AG09309 (cell line): Measurements from ENCODE around the gene PSD4.

Experiments used
- DNase-seq: peaks from one replicate; pipeline ENCODE4 v3.0.0-alpha.2; 2010; ENCODE audit warnings: low read depth
- H3K4me3 ChIP-seq: 2 replicates; pipeline ENCODE4 v1.5.1; 2011; ENCODE audit warnings: mild to moderate bottlenecking, low read depth, low read length, moderate library complexity; ENCODE audit not compliant: control insufficient read depth
- TF ChIP-seq, protein P1 (sequence below): IDR thresholded peaks from 2 replicates; pipeline ENCODE4 v1.5.1; 2011; ENCODE audit warnings: mild to moderate bottlenecking, low read depth, low read length, inconsistent platforms; ENCODE audit not compliant: insufficient read depth, control insufficient read depth; ENCODE audit errors: missing control alignments

Gene PSD4

DNA sequence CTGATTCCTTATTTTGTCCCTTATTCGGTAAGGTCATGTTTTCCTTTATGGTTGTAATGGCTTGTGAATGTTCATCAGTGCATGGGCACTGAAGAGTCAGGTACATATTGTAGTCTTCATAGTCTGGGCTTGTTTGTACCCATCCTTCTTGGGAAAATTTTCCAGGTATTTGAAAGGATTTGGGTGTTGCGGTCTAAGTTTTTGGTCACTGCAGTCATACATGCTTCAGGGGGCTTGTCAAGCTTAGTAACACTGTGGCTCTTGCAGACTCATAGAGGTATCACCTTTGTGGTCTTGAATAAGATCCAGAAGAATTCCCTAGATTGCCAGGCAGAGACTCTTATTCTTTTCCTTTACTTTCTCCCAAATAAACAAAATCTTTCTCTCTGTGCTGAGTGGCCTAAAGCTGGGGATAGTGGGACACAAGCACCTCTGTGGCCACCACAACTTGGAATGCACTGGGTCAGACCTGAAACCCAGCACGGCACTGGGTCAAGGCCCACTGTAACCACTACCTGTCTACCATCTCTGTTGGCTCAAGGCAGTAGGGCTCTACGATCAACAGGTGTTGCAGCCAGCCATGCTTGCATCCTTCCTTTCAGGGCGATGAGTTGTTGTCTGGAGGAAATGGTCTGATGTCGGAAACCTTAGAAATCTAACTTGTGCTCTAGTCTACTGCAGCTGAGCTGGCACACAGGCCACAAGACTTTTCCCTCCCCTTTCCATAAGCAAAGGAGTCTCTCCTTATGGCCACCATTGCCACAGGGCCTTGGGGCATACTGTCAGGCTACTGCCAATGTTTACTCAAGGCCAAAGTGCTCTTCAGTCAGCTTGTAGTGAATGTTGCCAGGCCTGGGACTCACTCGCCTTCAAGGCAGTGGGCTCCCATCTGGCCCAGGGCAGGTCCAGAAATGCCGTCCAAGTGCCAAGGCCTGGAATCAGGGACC, 24.9 kb upstream of the PSD4 start:
- DNase-seq: no peak
- H3K4me3 ChIP-seq: no peak overlapping the region
- TF ChIP-seq, protein P1, sequence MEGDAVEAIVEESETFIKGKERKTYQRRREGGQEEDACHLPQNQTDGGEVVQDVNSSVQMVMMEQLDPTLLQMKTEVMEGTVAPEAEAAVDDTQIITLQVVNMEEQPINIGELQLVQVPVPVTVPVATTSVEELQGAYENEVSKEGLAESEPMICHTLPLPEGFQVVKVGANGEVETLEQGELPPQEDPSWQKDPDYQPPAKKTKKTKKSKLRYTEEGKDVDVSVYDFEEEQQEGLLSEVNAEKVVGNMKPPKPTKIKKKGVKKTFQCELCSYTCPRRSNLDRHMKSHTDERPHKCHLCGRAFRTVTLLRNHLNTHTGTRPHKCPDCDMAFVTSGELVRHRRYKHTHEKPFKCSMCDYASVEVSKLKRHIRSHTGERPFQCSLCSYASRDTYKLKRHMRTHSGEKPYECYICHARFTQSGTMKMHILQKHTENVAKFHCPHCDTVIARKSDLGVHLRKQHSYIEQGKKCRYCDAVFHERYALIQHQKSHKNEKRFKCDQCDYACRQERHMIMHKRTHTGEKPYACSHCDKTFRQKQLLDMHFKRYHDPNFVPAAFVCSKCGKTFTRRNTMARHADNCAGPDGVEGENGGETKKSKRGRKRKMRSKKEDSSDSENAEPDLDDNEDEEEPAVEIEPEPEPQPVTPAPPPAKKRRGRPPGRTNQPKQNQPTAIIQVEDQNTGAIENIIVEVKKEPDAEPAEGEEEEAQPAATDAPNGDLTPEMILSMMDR: no peak

DNA sequence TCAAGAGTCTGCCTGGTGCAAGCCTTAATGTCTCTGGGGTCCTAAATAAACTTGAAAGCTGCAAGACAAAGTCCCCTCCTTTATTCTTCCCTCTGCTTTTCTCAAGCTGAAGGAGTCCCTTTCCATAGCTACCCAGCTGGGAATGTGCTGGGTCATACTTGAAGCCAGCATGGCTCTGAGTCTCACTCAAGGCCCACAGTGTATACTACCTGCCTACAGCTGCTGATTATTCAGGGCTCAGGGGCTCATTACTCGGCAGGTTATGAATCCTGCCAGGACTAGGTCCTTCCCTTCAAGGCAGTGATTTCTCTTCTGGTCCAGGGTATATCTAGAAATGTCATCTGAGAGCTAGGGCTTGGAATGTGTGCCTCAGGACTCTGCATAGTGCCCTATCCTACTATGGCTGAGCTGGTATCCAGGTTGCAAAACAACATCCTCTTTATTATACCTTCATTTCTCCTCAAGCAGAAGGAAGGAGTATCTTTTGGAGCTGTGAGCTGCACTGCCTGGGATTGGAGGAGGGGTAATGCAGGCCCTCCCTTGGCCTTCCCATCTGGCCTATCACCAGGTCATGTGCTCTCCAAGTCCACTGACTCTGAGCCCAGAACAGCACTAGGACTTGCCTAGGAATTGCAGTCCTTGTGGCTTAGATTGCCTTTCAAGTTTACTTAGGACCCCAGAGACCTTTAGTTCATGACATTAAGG, 24.1 kb upstream of the PSD4 start:
- TF ChIP-seq, protein P1: no peak
- no peak for DNase-seq
- no peak overlapping the region for H3K4me3 ChIP-seq

DNA sequence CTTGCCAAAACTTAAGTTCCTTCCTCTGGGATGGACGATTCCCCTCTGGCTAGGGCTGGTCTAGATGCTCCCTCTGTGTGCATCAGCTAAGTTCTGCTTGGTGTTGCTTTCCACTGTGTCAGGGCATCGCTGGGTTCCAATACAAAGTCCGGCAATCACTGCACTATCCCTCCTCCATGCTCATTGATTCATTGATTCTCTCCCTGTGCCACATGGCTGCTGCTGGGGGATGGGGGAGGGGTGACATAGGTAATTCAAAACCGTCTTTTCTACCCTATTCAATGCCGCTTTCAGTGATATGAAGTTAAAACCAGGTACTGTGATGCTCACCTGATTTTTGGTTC, 23.5 kb upstream of the PSD4 start:
- TF ChIP-seq, protein P1: no peak
- no peak overlapping the region for H3K4me3 ChIP-seq
- no peak for DNase-seq

DNA sequence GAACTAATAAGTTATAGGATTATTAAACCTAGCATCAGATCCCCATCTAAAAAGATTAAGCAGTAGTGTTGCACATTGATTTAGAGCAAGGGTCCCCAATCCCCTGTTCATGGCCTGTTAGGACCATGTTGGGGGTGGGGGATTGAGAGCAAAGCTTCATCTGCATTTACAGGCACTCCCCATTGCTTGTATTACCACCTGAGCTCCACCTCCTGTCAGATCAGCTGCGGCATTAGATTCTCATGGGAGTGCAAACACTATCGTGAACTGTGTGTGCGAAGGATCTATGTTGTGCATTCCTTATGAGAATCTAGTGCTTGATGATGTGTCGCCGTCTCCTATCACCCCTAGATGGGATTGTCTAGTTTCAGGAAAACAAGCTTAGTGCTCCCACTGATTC, 18.4 kb upstream of the PSD4 start:
- H3K4me3 ChIP-seq: no peak overlapping the region
- TF ChIP-seq, protein P1: no peak
- no peak for DNase-seq

DNA sequence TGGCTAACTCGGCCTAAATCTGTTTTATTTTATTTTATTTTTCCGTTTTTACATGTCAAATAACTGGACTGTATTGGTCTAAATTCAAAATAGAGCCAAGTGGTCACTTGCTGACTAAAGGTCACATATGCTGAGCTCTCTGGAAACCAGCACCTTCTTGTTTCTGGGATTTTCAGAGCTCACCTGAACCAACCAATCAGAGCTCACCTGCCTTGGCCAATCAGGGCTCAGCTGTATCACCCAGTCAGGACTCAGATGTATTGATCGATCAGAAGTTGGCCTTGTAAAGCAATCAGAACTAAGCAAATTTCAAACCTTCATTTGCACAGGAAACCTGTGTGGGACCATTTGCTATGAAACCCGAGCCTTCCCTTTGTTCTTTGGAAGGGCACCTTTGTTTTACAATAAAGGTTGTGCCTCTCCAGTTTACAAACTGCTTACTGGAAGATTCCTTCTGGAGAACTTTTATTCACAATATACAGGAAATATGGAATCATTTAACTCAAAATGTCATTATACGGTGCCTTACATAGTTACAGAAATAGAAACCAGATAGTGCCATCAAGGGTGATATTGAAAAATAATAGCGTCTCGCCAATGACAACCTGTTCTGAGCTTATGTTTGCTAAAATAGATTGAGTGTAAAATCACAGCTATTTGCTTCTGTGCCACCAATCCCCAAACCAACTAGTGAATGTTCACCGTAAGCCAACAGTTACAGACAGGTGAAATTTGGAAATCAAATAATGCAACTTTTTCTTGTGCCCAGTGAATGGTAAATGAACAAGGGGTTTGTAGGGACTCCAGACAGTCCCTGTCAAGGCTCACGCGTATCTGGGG, 17.3 kb upstream of the PSD4 start:
- DNase-seq: no peak
- H3K4me3 ChIP-seq: no peak overlapping the region; the same call in 1 of the 2 replicates
- TF ChIP-seq, protein P1: no peak
